Upper lobe of left lung (tissue), 6 donors: ENCODE results near the gene ATP4B. TPM values are rescaled to one million over a fixed set of nuclear protein-coding genes. Genes with fewer than 3 reads are reported as not detected.

Source experiments
- ATAC-seq, 2 donors: fragments of 200-7000 bp; cut with Tn5 transposase; one replicate each; pipeline ENCODE4 v1.9.1; 2022; ENCODE audit warnings: mild to moderate bottlenecking in 2 of 2, moderate library complexity in 2 of 2; ENCODE audit not compliant: low FRiP score in 2 of 2
- DNase-seq, 2 donors: peaks; one replicate each; pipeline ENCODE4 v3.0.0-alpha.2; 2019 to 2020
- H3K27ac ChIP-seq, 4 donors: fragments of 200-600 bp; sonication (generic); one replicate each; pipeline ENCODE4 v1.5.1; 2016 to 2019
- H3K27me3 ChIP-seq, 4 donors: fragments of 200-600 bp; sonication (generic); one replicate each; pipeline ENCODE4 v1.5.1; 2017 to 2019
- H3K36me3 ChIP-seq, 4 donors: fragments of 200-600 bp; sonication (generic); one replicate each; pipeline ENCODE4 v1.5.1; 2016 to 2019
- H3K4me1 ChIP-seq, 4 donors: fragments of 200-600 bp; sonication (generic); one replicate each; pipeline ENCODE4 v1.5.1; 2018 to 2019
- H3K4me3 ChIP-seq, 4 donors: fragments of 200-600 bp; sonication (generic); one replicate each; pipeline ENCODE4 v1.5.1; 2017 to 2019; ENCODE audit warnings: mild to moderate bottlenecking in 2 of 4, moderate library complexity in 1 of 4
- H3K9me3 ChIP-seq, 4 donors: fragments of 200-600 bp; sonication (generic); one replicate each; pipeline ENCODE4 v1.5.1; 2018 to 2019
- EP300 ChIP-seq, 4 donors: sonication (generic); formaldehyde crosslinking; IDR thresholded peaks; one replicate each; pipeline ENCODE4 v1.5.1; 2017; ENCODE audit warnings: antibody characterized with exemption in 4 of 4, control low read depth in 2 of 4
- POLR2A ChIP-seq, 4 donors: fragments of 450-650 bp; IDR thresholded peaks; one replicate each; pipeline ENCODE4 v1.5.1; 2016 to 2017; ENCODE audit warnings: antibody characterized with exemption in 4 of 4, mild to moderate bottlenecking in 2 of 4
- POLR2AphosphoS5 ChIP-seq, 2 donors: sonication (generic); formaldehyde crosslinking; IDR thresholded peaks; one replicate each; pipeline ENCODE4 v1.5.1; 2017; ENCODE audit warnings: antibody characterized with exemption in 2 of 2
- WGBS, 2 donors: methylation state at CpG; one replicate each; pipeline ENCODE4 v1.1.5; 2017 to 2018; 5-methylcytosine and 5-hydroxymethylcytosine counted together
- total RNA-seq, 6 donors: library from RNA; depleted of rRNA in 4 of 6; stranded (reverse); fragments of >200 nt in 4 of 6; gene quantifications; one replicate each; pipeline versions ENCODE4 v1.1.0 to v1.2.1, GENCODE V29; 2016 to 2021
- TF ChIP-seq, protein P1 (sequence below), 6 experiments: fragments of 450-650 bp in 4 of 6; fragments of 200-600 bp in 2 of 6; sonication (generic) in 2 of 6; IDR thresholded peaks; one replicate each; pipeline ENCODE4 v1.5.1; 2016 to 2019; ENCODE audit warnings: antibody characterized with exemption in 6 of 6
- donor health status: DM: no; HTN: no; CAD: no; lungs with moderate emphysema.
- donor health status: DM: no; HTN: yes; CAD: no; lungs with severe emphysema.

Gene ATP4B
- total RNA-seq, 6 donors from 2014 or later: not detected

DNA sequence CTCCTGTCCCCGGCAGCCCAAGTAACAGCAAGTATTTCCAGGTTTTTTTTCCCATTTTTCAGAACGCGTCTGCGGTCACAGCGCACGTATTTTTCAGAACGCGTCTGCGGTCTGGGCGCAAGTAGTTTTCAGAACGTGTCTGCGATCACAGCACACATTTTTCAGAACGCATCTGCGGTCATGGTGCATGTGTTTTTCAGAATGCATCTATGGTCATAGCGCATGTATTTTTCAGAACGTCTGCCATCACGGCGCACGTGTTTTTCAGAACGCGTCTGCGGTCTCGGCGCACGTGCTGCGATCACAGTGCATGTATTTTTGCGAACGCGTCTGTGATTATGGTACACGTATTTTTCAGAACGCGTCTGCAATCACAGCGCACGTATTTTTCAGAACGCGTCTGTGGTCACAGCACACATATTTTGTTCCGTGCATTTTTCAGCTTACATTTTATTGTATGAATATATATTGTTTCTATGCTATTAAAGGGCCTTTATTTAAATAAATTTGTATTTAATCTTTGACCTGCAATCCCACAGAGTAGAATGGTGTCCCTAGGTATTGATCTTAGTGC lies 19.7 kb downstream of the ATP4B start:
- Histone ChIP-seq H3K9me3 (no peaks in the 10 kb centered on the region), H3K27me3 (no peaks in the 10 kb centered on the region), H3K4me1 (no peaks in the 10 kb centered on the region), H3K36me3 (peaks cover 23 to 76% (median 63%) of the 10 kb centered on the region in 4 donors), H3K27ac (no peak overlapping the region), H3K4me3 (no peak overlapping the region)
- WGBS, 2 donors: 97% methylated on average over 37 of the region's 37 CpGs
- no peak for ATAC-seq
- DNase-seq: peak in 1 of 2 donors; percentile 6
- no peak for TF ChIP-seq POLR2AphosphoS5 (IDR thresholded peaks at IDR 0.05)
- TF ChIP-seq POLR2A (IDR thresholded peaks at IDR 0.05): no peak
- TF ChIP-seq EP300 (IDR thresholded peaks at IDR 0.05): no peak
- TF ChIP-seq, protein P1, sequence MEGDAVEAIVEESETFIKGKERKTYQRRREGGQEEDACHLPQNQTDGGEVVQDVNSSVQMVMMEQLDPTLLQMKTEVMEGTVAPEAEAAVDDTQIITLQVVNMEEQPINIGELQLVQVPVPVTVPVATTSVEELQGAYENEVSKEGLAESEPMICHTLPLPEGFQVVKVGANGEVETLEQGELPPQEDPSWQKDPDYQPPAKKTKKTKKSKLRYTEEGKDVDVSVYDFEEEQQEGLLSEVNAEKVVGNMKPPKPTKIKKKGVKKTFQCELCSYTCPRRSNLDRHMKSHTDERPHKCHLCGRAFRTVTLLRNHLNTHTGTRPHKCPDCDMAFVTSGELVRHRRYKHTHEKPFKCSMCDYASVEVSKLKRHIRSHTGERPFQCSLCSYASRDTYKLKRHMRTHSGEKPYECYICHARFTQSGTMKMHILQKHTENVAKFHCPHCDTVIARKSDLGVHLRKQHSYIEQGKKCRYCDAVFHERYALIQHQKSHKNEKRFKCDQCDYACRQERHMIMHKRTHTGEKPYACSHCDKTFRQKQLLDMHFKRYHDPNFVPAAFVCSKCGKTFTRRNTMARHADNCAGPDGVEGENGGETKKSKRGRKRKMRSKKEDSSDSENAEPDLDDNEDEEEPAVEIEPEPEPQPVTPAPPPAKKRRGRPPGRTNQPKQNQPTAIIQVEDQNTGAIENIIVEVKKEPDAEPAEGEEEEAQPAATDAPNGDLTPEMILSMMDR (IDR thresholded peaks at IDR 0.05): no peak

DNA sequence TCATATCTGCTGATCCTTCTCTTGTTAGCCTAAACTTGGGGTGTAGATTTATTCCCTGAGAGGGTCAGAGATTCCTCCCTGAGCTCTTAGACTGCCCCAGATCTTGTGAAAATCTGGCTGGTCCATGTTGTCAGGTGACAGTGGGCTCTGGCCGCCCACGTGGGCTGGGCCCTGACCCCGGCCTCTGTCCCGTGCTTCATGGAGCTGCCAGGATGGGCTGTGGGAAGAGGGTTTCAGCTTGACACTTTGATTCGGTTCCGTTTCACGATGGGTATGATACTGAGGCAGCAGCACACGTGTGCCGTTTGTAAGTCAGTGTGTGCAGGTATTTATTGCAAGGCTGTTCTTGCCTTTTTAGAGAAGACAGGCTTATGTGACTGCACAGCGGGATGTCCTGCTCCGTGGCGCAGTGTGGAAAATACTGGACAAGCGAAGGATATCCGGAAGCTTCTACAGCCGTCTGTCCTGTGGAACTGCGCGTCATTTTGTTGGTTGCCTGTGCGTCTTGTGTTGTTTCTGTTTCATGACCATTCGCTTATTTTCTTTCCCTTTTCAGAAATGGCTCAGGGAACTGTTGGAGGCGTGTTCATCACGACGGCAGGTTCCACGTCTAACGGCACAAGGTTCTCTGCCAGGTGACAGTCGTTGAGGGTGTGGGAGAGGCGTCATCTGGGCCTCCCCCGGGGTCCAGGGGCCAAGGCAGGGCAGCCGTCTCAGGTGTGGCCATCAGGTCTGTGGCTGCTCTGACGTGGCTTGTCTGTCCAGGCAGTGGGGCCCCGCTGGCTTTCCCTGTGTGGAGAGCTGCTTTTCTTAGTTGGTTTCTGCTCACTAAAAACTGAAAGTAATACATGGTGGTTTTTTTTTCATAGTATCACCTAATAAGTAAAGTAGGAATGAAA lies 20.5 kb downstream of the ATP4B start:
- peaks cover 23 to 82% (median 69%) of the 10 kb centered on the region in 4 donors for H3K36me3 ChIP-seq
- WGBS, 2 donors: 95 to 97% methylated on average over 26 to 30 of the region's 30 CpGs

DNA sequence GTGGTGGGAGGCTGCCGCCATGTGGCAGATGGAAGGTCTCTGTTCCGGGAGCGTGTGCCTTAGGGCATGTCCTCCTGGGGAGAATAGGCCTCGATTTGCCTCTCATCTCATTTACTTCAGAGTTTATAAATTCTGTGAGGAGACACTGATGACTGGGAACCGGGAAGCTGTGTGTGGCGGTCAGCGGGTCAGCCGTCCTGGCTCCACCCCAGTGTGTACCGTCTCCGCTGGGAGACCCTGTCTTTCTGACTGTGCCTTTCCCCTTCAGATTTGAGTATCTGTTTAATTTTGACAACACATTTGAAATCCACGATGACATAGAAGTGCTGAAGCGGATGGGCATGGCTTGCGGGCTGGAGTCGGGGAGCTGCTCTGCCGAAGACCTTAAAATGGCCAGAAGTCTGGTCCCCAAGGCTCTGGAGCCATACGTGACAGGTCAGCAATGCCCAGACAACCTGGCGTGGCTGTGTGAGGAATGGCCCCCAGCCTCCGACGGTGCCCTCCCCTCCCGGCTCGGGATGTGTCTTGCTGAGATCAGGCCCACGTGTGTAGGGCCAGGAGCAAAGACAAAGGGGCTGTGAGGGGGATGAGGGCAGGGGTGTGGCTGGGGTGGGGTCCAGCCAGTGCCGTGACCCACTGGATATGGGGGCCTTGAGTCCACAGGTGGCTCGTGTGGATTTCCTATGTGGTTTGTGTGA lies 21.6 kb downstream of the ATP4B start:
- Histone ChIP-seq H3K4me3 (no peak overlapping the region), H3K4me1 (no peaks in the 10 kb centered on the region), H3K36me3 (peaks cover 23 to 91% (median 80%) of the 10 kb centered on the region in 4 donors), H3K9me3 (no peaks in the 10 kb centered on the region), H3K27me3 (no peaks in the 10 kb centered on the region), H3K27ac (no peak overlapping the region)
- TF ChIP-seq POLR2A (IDR thresholded peaks at IDR 0.05) (no peak), EP300 (IDR thresholded peaks at IDR 0.05) (no peak), POLR2AphosphoS5 (IDR thresholded peaks at IDR 0.05) (no peak)
- TF ChIP-seq, protein P1 (IDR thresholded peaks at IDR 0.05): no peak
- DNase-seq: peak; percentile 4 to 71
- ATAC-seq: no peak
- WGBS, 2 donors: 93 to 96% methylated on average over 24 of the region's 24 CpGs

More for the DNA sequence above, 20.5 kb downstream of the ATP4B start:
- no peaks in the 10 kb centered on the region for H3K4me1 ChIP-seq
- no peaks in the 10 kb centered on the region for H3K9me3 ChIP-seq
- peak; percentile 12 to 49 for DNase-seq
- no peak overlapping the region for H3K27ac ChIP-seq
- TF ChIP-seq POLR2A (IDR thresholded peaks at IDR 0.05) (no peak), POLR2AphosphoS5 (IDR thresholded peaks at IDR 0.05) (no peak), EP300 (IDR thresholded peaks at IDR 0.05) (no peak)
- TF ChIP-seq, protein P1 (IDR thresholded peaks at IDR 0.05): no peak
- ATAC-seq: no peak
- no peaks in the 10 kb centered on the region for H3K27me3 ChIP-seq
- no peak overlapping the region for H3K4me3 ChIP-seq

DNA sequence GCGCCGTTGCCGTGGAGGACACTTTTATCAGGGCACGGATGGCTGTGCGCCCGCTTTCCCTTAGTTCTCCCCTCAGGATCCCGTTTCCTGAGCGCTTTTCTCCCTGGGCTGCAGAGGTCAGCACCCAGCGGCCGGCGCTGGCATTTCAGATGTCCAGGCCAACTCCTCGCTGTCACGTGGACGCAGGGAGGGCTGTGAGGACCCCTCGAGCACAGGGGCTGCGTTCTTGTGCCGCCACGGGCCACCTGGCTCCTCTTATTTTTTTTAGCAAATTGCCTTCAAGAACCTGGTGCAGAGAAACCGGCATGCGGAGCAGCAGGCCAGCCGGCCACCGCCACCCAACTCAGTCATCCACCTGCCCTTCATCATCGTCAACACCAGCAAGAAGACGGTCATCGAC lies 22.3 kb downstream of the ATP4B start:
- Histone ChIP-seq H3K36me3 (peaks cover 23 to 95% (median 81%) of the 10 kb centered on the region in 4 donors), H3K9me3 (no peaks in the 10 kb centered on the region), H3K27ac (no peak overlapping the region), H3K4me1 (no peaks in the 10 kb centered on the region), H3K27me3 (no peaks in the 10 kb centered on the region), H3K4me3 (no peak overlapping the region)
- DNase-seq (peak in 1 of 2 donors; percentile 70), ATAC-seq (no peak)
- TF ChIP-seq EP300 (IDR thresholded peaks at IDR 0.05) (no peak), POLR2A (IDR thresholded peaks at IDR 0.05) (no peak), POLR2AphosphoS5 (IDR thresholded peaks at IDR 0.05) (no peak)
- TF ChIP-seq, protein P1 (IDR thresholded peaks at IDR 0.05): no peak
- 96 to 98% methylated on average over 24 to 25 of the region's 25 CpGs for WGBS, 2 donors
